HG03060 (cell line): ENCODE measurements around the gene SOCS6.

Experiments used
- ATAC-seq: cut with Tn5 transposase; IDR thresholded peaks from one replicate; pipeline ENCODE4 v1.9.1; 2021; ENCODE audit warnings: low read depth, moderate number of reproducible peaks; ENCODE audit not compliant: unreplicated experiment

Gene SOCS6

GRCh38 chr18:70288171-70288850, 534 bp upstream of the SOCS6 start:
- ATAC-seq: no peak

- no peak for ATAC-seq
Observed at GRCh38 chr18:70289351-70290312, 787 bp downstream of the SOCS6 start.

GRCh38 chr18:70290482-70291294, 1.8 kb downstream of the SOCS6 start:
- ATAC-seq: no peak

GRCh38 chr18:70291295-70291574, 2.4 kb downstream of the SOCS6 start:
- no peak for ATAC-seq

GRCh38 chr18:70292628-70293027, 3.8 kb downstream of the SOCS6 start:
- ATAC-seq: no peak

GRCh38 chr18:70293166-70293565, 4.3 kb downstream of the SOCS6 start:
- no peak for ATAC-seq

- ATAC-seq: no peak
Observed at GRCh38 chr18:70294471-70295191, 5.8 kb downstream of the SOCS6 start.

- ATAC-seq: no peak
Observed at GRCh38 chr18:70295192-70296188, 6.6 kb downstream of the SOCS6 start.

GRCh38 chr18:70296289-70296688, 7.4 kb downstream of the SOCS6 start:
- no peak for ATAC-seq

- no peak for ATAC-seq
Observed at GRCh38 chr18:70296781-70297180, 7.9 kb downstream of the SOCS6 start.

- ATAC-seq: no peak
Observed at GRCh38 chr18:70299393-70299792, 10.5 kb downstream of the SOCS6 start.

- no peak for ATAC-seq
Observed at GRCh38 chr18:70301667-70302066, 12.8 kb downstream of the SOCS6 start.

GRCh38 chr18:70308555-70309294, 19.9 kb downstream of the SOCS6 start:
- ATAC-seq: no peak

GRCh38 chr18:70310560-70311320, 21.9 kb downstream of the SOCS6 start:
- ATAC-seq: no peak

- no peak for ATAC-seq
Observed at GRCh38 chr18:70311726-70312125, 22.9 kb downstream of the SOCS6 start.

GRCh38 chr18:70313640-70314039, 24.8 kb downstream of the SOCS6 start:
- no peak for ATAC-seq

- ATAC-seq: no peak
Observed at GRCh38 chr18:70314151-70314782, 25.4 kb downstream of the SOCS6 start.
